K562 (cell line): ENCODE data around the gene POLR3E. TPM values are rescaled to one million over a fixed set of nuclear protein-coding genes. Genes with fewer than 3 reads are reported as not detected.
A peak's percentile ranks its signal among the peaks of the same experiment; 100 is the strongest.

Experiments
- ATAC-seq: fragments of 200-7000 bp; cut with Tn5 transposase; 3 replicates; pipeline ENCODE4 v1.9.1; 2020; ENCODE audit warnings: moderate library complexity
- BruUV-seq: library from RNA; stranded (reverse); fragments of 400-500 nt; replicated peaks from 2 replicates; lab custom pipeline; 2021; lab: Mats Ljungman, UMichigan
- CTCF ChIA-PET: fragments of 300-600 bp; formaldehyde crosslinking; extraction: SDS; loops from one replicate; lab custom pipeline; 2021; ENCODE audit warnings: low intra/inter-chr PET ratio; lab: Yijun Ruan, JAX
- POLR2A ChIA-PET: fragments of 300-600, 350-650 bp; sonication (Branson Sonifier 250); formaldehyde crosslinking; extraction: SDS; loops from one replicate; lab custom pipeline; 2021; ENCODE audit warnings: antibody characterized with exemption, inconsistent platforms; lab: Yijun Ruan, JAX
- DNase-seq, 4 experiments: peaks; one replicate each; pipeline versions ENCODE4 v3.0.0 to v3.0.0-alpha.2; 2011 to 2018; ENCODE audit warnings: low spot score in 3 of 4, mixed read lengths in 3 of 4; ENCODE audit errors: extremely low read depth in 1 of 4
- FAIRE-seq: peaks from 2 replicates; lab custom pipeline; 2011; peaks lifted over from hg19 to GRCh38; lab: Jason Lieb, UNC
- H2AFZ ChIP-seq: 2 replicates; pipeline ENCODE4 v1.6.0; 2011; ENCODE audit warnings: low read depth, low read length, control low read depth, inconsistent platforms
- H3K27ac ChIP-seq: fragments of 200-600 bp; 3 replicates; pipeline ENCODE4 v1.8.0; 2011; ENCODE audit warnings: low read depth, mild to moderate bottlenecking, control low read depth, inconsistent platforms, low read length, moderate library complexity, mixed read lengths; ENCODE audit errors: extremely low read depth
- H3K27me3 ChIP-seq, 2 experiments: fragments of 300-600 bp in 1 of 2; 2 replicates in 1 of 2; 3 replicates in 1 of 2; pipeline versions ENCODE4 v1.6.0 to v1.8.0; 2011; ENCODE audit warnings: inconsistent platforms in 2 of 2, low read length in 2 of 2, mild to moderate bottlenecking in 1 of 2, mixed read lengths in 1 of 2, moderate library complexity in 1 of 2; ENCODE audit not compliant: control insufficient read depth in 2 of 2, insufficient read depth in 2 of 2
- H3K36me3 ChIP-seq: fragments of 300-600 bp; 3 replicates; pipeline ENCODE4 v1.8.0; 2011; ENCODE audit warnings: mild to moderate bottlenecking, low read length, inconsistent platforms; ENCODE audit not compliant: control insufficient read depth, insufficient read depth
- H3K4me1 ChIP-seq, 2 experiments: fragments of 200-600 bp in 1 of 2; replicated peaks in 1 of 2; 2 replicates in 1 of 2; 3 replicates in 1 of 2; pipeline versions ENCODE4 v1.5.1 to v1.8.0; 2011; ENCODE audit warnings: inconsistent platforms in 2 of 2, low read length in 2 of 2, mild to moderate bottlenecking in 1 of 2, mixed read lengths in 1 of 2, moderate library complexity in 1 of 2; ENCODE audit not compliant: control insufficient read depth in 2 of 2, insufficient read depth in 2 of 2
- H3K4me2 ChIP-seq: 2 replicates; pipeline ENCODE4 v1.6.1; 2011; ENCODE audit warnings: low read length, control low read depth, inconsistent platforms, mixed read lengths; ENCODE audit not compliant: insufficient read depth
- H3K4me3 ChIP-seq: fragments of 200-600 bp; sonication (generic), shearing (Covaris generic); 2 replicates; pipeline ENCODE4 v1.5.1; 2016; ENCODE audit warnings: control low read depth, inconsistent platforms
- H3K79me2 ChIP-seq: fragments of 200-600 bp; 3 replicates; pipeline ENCODE4 v1.8.0; 2011; ENCODE audit warnings: low read length, inconsistent platforms; ENCODE audit not compliant: control insufficient read depth, insufficient read depth
- H3K9ac ChIP-seq, 2 experiments: 2 replicates each; pipeline versions ENCODE4 v1.6.0 to v1.6.1; 2011; ENCODE audit warnings: low read depth in 2 of 2, low read length in 2 of 2, control low read depth in 1 of 2, inconsistent platforms in 1 of 2, mild to moderate bottlenecking in 1 of 2, mixed read lengths in 1 of 2; ENCODE audit not compliant: insufficient read depth in 1 of 2
- H3K9me1 ChIP-seq: one replicate; pipeline ENCODE4 v1.6.0; 2011; ENCODE audit warnings: inconsistent platforms, mild to moderate bottlenecking, low read length, moderate library complexity; ENCODE audit not compliant: control insufficient read depth, insufficient read depth
- H3K9me3 ChIP-seq: replicated peaks from 2 replicates; pipeline ENCODE4 v1.5.1; 2011; ENCODE audit warnings: low read depth, low read length, inconsistent platforms; ENCODE audit not compliant: control insufficient read depth, insufficient read depth
- H4K20me1 ChIP-seq: replicated peaks from 2 replicates; pipeline ENCODE4 v1.6.1; 2011; ENCODE audit warnings: low read length, inconsistent platforms, mixed read lengths; ENCODE audit not compliant: control insufficient read depth, insufficient read depth
- ARID1B ChIP-seq: fragments of 450-650 bp; IDR thresholded peaks from 2 replicates; pipeline ENCODE4 v1.6.1; 2016; ENCODE audit warnings: antibody characterized with exemption, mild to moderate bottlenecking, inconsistent platforms
- BDP1 ChIP-seq: IDR thresholded peaks from 3 replicates; pipeline ENCODE4 v1.6.1; 2011; ENCODE audit not compliant: insufficient read length, insufficient read depth
- BRCA1 ChIP-seq, 2 experiments: fragments of 450-650 bp in 1 of 2; sonication (generic) in 1 of 2; formaldehyde crosslinking in 1 of 2; IDR thresholded peaks; 2 replicates each; pipeline versions ENCODE4 v1.5.0 to v1.6.1; 2017 to 2020; ENCODE audit warnings: mild to moderate bottlenecking in 1 of 2, missing genetic modification reagents in 1 of 2
- PHF20 ChIP-seq: fragments of 450-650 bp; IDR thresholded peaks from 2 replicates; pipeline ENCODE4 v1.6.1; 2018; ENCODE audit not compliant: partially characterized antibody
- PTTG1 ChIP-seq: fragments of 450-650 bp; IDR thresholded peaks from 2 replicates; pipeline ENCODE4 v1.6.1; 2016; ENCODE audit warnings: low read depth, mild to moderate bottlenecking, missing genetic modification characterization, missing compliant biosample characterization
- SNIP1 ChIP-seq: fragments of 450-650 bp; IDR thresholded peaks from 2 replicates; pipeline ENCODE4 v1.7.1; 2017; ENCODE audit warnings: low read depth, mild to moderate bottlenecking
- ZNF217 ChIP-seq: sonication (generic); formaldehyde crosslinking; IDR thresholded peaks from 2 replicates; pipeline ENCODE4 v1.8.0; 2022; ENCODE audit warnings: mild to moderate bottlenecking, missing genetic modification reagents
- ZNF431 ChIP-seq: sonication (generic); formaldehyde crosslinking; IDR thresholded peaks from 2 replicates; pipeline ENCODE4 v1.8.0; 2022; ENCODE audit warnings: mild to moderate bottlenecking, missing genetic modification reagents
- ZNF696 ChIP-seq: fragments of 250-450 bp; sonication (Bioruptor Pico); conservative IDR thresholded peaks from 2 replicates; pipeline ENCODE4 v1.4.0; 2020; ENCODE audit warnings: mild to moderate bottlenecking, moderate library complexity
- WGBS: fragments of 100-300 bp; shearing (Covaris generic); methylation state at CpG from one replicate; pipeline ENCODE4 v1.1.6; 2016; ENCODE audit warnings: low coverage, mixed read lengths; ENCODE audit not compliant: insufficient coverage; ENCODE audit errors: missing lambda C conversion rate; 5-methylcytosine and 5-hydroxymethylcytosine counted together
- in situ Hi-C: fragments of 300-500 bp; cut with MboI; formaldehyde crosslinking; loops from 4 replicates; pipeline ENCODE4 v1.15.0; 2018; ENCODE audit warnings: inconsistent platforms, mixed read lengths
- intact Hi-C: fragments of 100-400 bp; cut with micrococcal nuclease; formaldehyde crosslinking; loops from 2 replicates; pipeline ENCODE4 v1.14.2; 2022
- polyA plus RNA-seq, 8 experiments: library from polyadenylated mRNA; depleted of rRNA in 4 of 8; stranded (reverse) in 5 of 8; unstranded in 3 of 8; fragments of >200 nt; fragmentation: Nextera tagmentation in 2 of 8; fragmentation: Illumina TruSeq in 1 of 8; extraction: Ambion mirVana in 2 of 8; extraction: Trizol in 1 of 8; gene quantifications; 2 replicates each; pipeline versions ENCODE4 v1.2.1 to v1.2.3, GENCODE V29; 2011 to 2014; ENCODE audit warnings: inconsistent platforms in 1 of 8, missing spikeins in 1 of 8
- total RNA-seq, 7 experiments: library from RNA; depleted of rRNA in 6 of 7; stranded (reverse); fragments of >200 nt in 6 of 7; fragmentation: Illumina TruSeq in 2 of 7; extraction: Trizol in 2 of 7; gene quantifications; 2 replicates each; pipeline versions ENCODE4 v1.2.1 to v1.2.3, GENCODE V29; 2011 to 2021; ENCODE audit warnings: low replicate concordance in 1 of 7
- TF ChIP-seq, protein P1 (sequence below): fragments of 250-450 bp; sonication (Bioruptor Pico); IDR thresholded peaks from 2 replicates; pipeline ENCODE4 v1.8.0; 2021; ENCODE audit warnings: moderate library complexity, mild to moderate bottlenecking, inconsistent platforms
- TF ChIP-seq, protein P2 (sequence below): fragments of 250-450 bp; sonication (Bioruptor Pico); IDR thresholded peaks from 2 replicates; pipeline ENCODE4 v1.4.0; 2020; ENCODE audit warnings: mild to moderate bottlenecking, moderate library complexity
- TF ChIP-seq, protein P3 (sequence below): fragments of 450-650 bp; formaldehyde crosslinking; IDR thresholded peaks from 2 replicates; pipeline ENCODE4 v1.4.0; 2022; ENCODE audit warnings: mild to moderate bottlenecking, moderate library complexity

POLR3E gene
- total and polyA plus RNA-seq, 9 of the 15 experiments (the other 6 are each of a cell fraction or from before 2014, with no cell fraction given), result 17.7 to 151 (median 82.6) TPM

DNA sequence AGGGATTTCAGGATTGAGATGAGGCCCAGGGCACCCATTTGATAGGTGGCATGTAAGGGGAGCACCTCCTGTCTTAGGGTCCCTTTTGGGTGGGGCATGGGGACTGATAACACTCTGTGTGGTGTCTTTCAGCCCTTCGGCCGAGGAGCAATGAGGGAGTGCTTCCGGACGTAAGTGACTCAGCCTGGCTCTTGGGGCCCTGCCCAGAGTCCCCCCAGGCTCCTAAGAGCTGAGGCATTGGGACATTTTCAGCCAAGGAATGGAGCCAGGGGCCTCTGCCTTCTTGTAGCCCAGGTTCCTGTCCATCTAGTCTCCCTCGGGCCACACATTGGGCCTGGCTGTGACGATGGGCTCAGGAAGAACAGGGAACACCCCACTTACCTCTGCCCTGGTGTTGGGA lies 46.7 kb upstream of the POLR3E start:
- ChIA-PET POLR2A (interaction anchor here (1.6 kb wide), 1 partner anchor 9 kb away, joined by 5 read pairs; no protein-coding TSS in a partner anchor), CTCF (no interaction called here)
- peaks cover 79% of the 10 kb centered on the region for H3K36me3 ChIP-seq
- WGBS, result 84% methylated on average over 6 of the region's 6 CpGs
- intact Hi-C loops (no loop called here), in situ Hi-C loops (no loop called here)
- no peaks in the 10 kb centered on the region for H3K79me2 ChIP-seq
- no peaks in the 10 kb centered on the region; a peak in 1 of 5 replicates for H3K4me1 ChIP-seq
- FAIRE-seq, result no peak
- TF ChIP-seq ZNF431 (CRISPR knock-in tag) (no peak), ARID1B (0 out of 2 replicates have a peak, but pooled peaks have one; percentile 17), SNIP1 (no peak), PHF20 (no peak), PTTG1 (tag) (no peak)
- TF ChIP-seq, protein P1, sequence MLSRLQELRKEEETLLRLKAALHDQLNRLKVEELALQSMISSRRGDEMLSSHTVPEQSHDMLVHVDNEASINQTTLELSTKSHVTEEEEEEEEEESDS (CRISPR knock-in tag), result no peak
- peak overlapping the region in 1 of 2 experiments; percentile 20; a peak in 2 of 4 replicates for H3K9ac ChIP-seq
- peak overlapping the region; percentile 44; the same call in 1 of the 3 replicates for H3K27ac ChIP-seq
- no peak overlapping the region for H2AFZ ChIP-seq
- no peaks in the 10 kb centered on the region for H3K9me1 ChIP-seq
- BruUV-seq, result no TSS peak
- no peak overlapping the region for H3K4me2 ChIP-seq
- no peak overlapping the region for H3K4me3 ChIP-seq
- H4K20me1 ChIP-seq, result no peaks in the 10 kb centered on the region
- H3K27me3 ChIP-seq, result no peaks in the 10 kb centered on the region
- peaks cover 12% of the 10 kb centered on the region for H3K9me3 ChIP-seq
- peak in 2 of 4 experiments; percentile 46 to 48 for DNase-seq
- peak; percentile 72 for ATAC-seq

DNA sequence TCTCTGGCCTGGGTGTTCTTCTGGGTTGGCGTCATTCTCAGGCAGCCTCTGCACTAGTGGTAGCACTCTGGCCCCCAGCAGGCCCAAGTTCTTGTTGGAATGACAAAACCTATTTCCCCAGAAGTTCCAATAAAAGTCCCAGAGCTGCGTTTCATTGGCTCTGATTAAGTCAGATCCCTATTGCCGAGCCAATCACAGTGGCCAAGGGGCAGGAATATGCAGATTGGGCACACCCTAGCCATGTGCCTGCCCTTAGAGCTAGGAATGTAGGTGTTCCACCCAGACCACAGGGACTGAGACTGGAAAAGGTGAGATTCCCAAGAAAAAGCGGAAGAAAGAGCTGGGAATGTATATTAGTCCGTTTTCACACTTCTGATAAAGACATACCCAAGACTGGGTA lies 44.9 kb upstream of the POLR3E start:
- peaks cover 80% of the 10 kb centered on the region for H3K36me3 ChIP-seq
- TSS peak; percentile 26 for BruUV-seq
- H3K4me3 ChIP-seq, result no peak overlapping the region
- FAIRE-seq, result no peak
- no peak for ATAC-seq
- in situ Hi-C loops, result no loop called here
- ChIA-PET POLR2A (interaction anchor here (0.7 to 1.8 kb wide), 3 partner anchors 12 to 1449 kb away, joined by 3 to 7 read pairs (median 6); no protein-coding TSS in a partner anchor), CTCF (no interaction called here)
- no peak overlapping the region for H2AFZ ChIP-seq
- H4K20me1 ChIP-seq, result no peaks in the 10 kb centered on the region
- H3K4me1 ChIP-seq, result no peaks in the 10 kb centered on the region; a peak in 1 of 5 replicates
- no peaks in the 10 kb centered on the region for H3K27me3 ChIP-seq
- no peaks in the 10 kb centered on the region for H3K9me1 ChIP-seq
- H3K4me2 ChIP-seq, result no peak overlapping the region
- H3K9ac ChIP-seq, result no peak overlapping the region
- 83% methylated on average over 5 of the region's 5 CpGs for WGBS
- peaks cover 12% of the 10 kb centered on the region for H3K9me3 ChIP-seq
- peak in 2 of 4 experiments; percentile 31 to 32 for DNase-seq
- intact Hi-C loops, result no loop called here
- no peak overlapping the region for H3K27ac ChIP-seq
- no peaks in the 10 kb centered on the region for H3K79me2 ChIP-seq
- TF ChIP-seq BRCA1 (IDR thresholded peaks at IDR 0.05) (no peak), BRCA1 (CRISPR knock-in tag; IDR thresholded peaks at IDR 0.05) (no peak), ZNF217 (CRISPR knock-in tag) (no peak), BDP1 (no peak), ZNF696 (CRISPR knock-in tag) (no peak)
- TF ChIP-seq, protein P2, sequence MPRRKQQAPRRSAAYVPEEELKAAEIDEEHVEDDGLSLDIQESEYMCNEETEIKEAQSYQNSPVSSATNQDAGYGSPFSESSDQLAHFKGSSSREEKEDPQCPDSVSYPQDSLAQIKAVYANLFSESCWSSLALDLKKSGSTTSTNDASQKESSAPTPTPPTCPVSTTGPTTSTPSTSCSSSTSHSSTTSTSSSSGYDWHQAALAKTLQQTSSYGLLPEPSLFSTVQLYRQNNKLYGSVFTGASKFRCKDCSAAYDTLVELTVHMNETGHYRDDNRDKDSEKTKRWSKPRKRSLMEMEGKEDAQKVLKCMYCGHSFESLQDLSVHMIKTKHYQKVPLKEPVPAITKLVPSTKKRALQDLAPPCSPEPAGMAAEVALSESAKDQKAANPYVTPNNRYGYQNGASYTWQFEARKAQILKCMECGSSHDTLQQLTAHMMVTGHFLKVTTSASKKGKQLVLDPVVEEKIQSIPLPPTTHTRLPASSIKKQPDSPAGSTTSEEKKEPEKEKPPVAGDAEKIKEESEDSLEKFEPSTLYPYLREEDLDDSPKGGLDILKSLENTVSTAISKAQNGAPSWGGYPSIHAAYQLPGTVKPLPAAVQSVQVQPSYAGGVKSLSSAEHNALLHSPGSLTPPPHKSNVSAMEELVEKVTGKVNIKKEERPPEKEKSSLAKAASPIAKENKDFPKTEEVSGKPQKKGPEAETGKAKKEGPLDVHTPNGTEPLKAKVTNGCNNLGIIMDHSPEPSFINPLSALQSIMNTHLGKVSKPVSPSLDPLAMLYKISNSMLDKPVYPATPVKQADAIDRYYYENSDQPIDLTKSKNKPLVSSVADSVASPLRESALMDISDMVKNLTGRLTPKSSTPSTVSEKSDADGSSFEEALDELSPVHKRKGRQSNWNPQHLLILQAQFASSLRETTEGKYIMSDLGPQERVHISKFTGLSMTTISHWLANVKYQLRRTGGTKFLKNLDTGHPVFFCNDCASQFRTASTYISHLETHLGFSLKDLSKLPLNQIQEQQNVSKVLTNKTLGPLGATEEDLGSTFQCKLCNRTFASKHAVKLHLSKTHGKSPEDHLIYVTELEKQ, result no peak
- TF ChIP-seq, protein P3, sequence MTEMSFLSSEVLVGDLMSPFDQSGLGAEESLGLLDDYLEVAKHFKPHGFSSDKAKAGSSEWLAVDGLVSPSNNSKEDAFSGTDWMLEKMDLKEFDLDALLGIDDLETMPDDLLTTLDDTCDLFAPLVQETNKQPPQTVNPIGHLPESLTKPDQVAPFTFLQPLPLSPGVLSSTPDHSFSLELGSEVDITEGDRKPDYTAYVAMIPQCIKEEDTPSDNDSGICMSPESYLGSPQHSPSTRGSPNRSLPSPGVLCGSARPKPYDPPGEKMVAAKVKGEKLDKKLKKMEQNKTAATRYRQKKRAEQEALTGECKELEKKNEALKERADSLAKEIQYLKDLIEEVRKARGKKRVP (CRISPR knock-in tag), result no peak
